ENCODE data around the gene IFNG.

IFNG gene

DNA sequence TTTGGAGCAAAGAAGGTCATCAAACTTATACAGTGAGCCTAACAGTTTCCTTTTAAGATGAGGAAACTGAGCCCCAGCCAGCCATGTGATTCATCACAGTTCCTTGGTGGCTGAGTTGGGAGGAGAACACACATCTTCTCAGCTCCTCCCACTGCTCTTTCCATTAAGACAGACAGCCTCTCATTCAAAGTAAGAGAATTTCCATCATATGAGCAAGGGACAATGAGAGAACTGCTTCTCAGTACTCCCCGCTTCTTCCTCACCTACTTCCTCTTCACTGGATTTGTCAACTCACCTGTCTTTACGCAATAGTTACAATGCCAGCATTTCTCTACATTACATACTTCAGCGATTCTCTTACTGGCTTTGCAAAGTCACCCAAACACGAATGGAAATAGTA lies 2.2 kb downstream of the IFNG start:
- TF ChIP-seq, protein P1, sequence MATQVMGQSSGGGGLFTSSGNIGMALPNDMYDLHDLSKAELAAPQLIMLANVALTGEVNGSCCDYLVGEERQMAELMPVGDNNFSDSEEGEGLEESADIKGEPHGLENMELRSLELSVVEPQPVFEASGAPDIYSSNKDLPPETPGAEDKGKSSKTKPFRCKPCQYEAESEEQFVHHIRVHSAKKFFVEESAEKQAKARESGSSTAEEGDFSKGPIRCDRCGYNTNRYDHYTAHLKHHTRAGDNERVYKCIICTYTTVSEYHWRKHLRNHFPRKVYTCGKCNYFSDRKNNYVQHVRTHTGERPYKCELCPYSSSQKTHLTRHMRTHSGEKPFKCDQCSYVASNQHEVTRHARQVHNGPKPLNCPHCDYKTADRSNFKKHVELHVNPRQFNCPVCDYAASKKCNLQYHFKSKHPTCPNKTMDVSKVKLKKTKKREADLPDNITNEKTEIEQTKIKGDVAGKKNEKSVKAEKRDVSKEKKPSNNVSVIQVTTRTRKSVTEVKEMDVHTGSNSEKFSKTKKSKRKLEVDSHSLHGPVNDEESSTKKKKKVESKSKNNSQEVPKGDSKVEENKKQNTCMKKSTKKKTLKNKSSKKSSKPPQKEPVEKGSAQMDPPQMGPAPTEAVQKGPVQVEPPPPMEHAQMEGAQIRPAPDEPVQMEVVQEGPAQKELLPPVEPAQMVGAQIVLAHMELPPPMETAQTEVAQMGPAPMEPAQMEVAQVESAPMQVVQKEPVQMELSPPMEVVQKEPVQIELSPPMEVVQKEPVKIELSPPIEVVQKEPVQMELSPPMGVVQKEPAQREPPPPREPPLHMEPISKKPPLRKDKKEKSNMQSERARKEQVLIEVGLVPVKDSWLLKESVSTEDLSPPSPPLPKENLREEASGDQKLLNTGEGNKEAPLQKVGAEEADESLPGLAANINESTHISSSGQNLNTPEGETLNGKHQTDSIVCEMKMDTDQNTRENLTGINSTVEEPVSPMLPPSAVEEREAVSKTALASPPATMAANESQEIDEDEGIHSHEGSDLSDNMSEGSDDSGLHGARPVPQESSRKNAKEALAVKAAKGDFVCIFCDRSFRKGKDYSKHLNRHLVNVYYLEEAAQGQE (IDR thresholded peaks at IDR 0.05; ENCODE audit: insufficient read depth in 1 of 2, low read depth in 2 of 2, low read length in 2 of 2), result no peak
- TF ChIP-seq SIN3A (IDR thresholded peaks at IDR 0.05; ENCODE audit: borderline replicate concordance, insufficient read depth, low read length) (no peak), TAF1 (IDR thresholded peaks at IDR 0.05; ENCODE audit: borderline replicate concordance, insufficient read depth, low read length) (no peak), FOXP2 (optimal IDR thresholded peaks at IDR 0.05; ENCODE audit: borderline replicate concordance, extremely low read depth, extremely low read length, insufficient read depth) (no peak), POLR2AphosphoS5 (IDR thresholded peaks at IDR 0.05; ENCODE audit: low read depth, low read length) (no peak)

GRCh38 chr12:68156636-68157035 lies 2.9 kb downstream of the IFNG start:
- TF ChIP-seq TAF1 (IDR thresholded peaks at IDR 0.05; ENCODE audit: borderline replicate concordance, insufficient read depth, low read length), result no peak
- no peak for TF ChIP-seq POLR2AphosphoS5 (IDR thresholded peaks at IDR 0.05; ENCODE audit: low read depth, low read length)
- TF ChIP-seq SIN3A (IDR thresholded peaks at IDR 0.05; ENCODE audit: borderline replicate concordance, insufficient read depth, low read length), result no peak
- TF ChIP-seq FOXP2 (optimal IDR thresholded peaks at IDR 0.05; ENCODE audit: borderline replicate concordance, extremely low read depth, extremely low read length, insufficient read depth), result no peak
- TF ChIP-seq, protein P1 (IDR thresholded peaks at IDR 0.05; ENCODE audit: insufficient read depth in 1 of 2, low read depth in 2 of 2, low read length in 2 of 2), result no peak

GRCh38 chr12:68154779-68155178 lies 4.8 kb downstream of the IFNG start:
- TF ChIP-seq FOXP2 (optimal IDR thresholded peaks at IDR 0.05; ENCODE audit: borderline replicate concordance, extremely low read depth, extremely low read length, insufficient read depth) (no peak), POLR2AphosphoS5 (IDR thresholded peaks at IDR 0.05; ENCODE audit: low read depth, low read length) (no peak), SIN3A (IDR thresholded peaks at IDR 0.05; ENCODE audit: borderline replicate concordance, insufficient read depth, low read length) (no peak), TAF1 (IDR thresholded peaks at IDR 0.05; ENCODE audit: borderline replicate concordance, insufficient read depth, low read length) (no peak)
- TF ChIP-seq, protein P1 (IDR thresholded peaks at IDR 0.05; ENCODE audit: insufficient read depth in 1 of 2, low read depth in 2 of 2, low read length in 2 of 2), result no peak

GRCh38 chr12:68148261-68148951 lies 11.1 kb downstream of the IFNG start:
- TF ChIP-seq TAF1 (IDR thresholded peaks at IDR 0.05; ENCODE audit: borderline replicate concordance, insufficient read depth, low read length), result no peak
- TF ChIP-seq POLR2AphosphoS5 (IDR thresholded peaks at IDR 0.05; ENCODE audit: low read depth, low read length), result no peak
- no peak for TF ChIP-seq SIN3A (IDR thresholded peaks at IDR 0.05; ENCODE audit: borderline replicate concordance, insufficient read depth, low read length)
- TF ChIP-seq, protein P1 (IDR thresholded peaks at IDR 0.05; ENCODE audit: insufficient read depth in 1 of 2, low read depth in 2 of 2, low read length in 2 of 2), result no peak
- TF ChIP-seq FOXP2 (optimal IDR thresholded peaks at IDR 0.05; ENCODE audit: borderline replicate concordance, extremely low read depth, extremely low read length, insufficient read depth), result no peak
